GM23338 (cell line): ENCODE results near the gene SCRG1. TPM values are rescaled to one million over a fixed set of nuclear protein-coding genes. Genes with fewer than 3 reads are reported as not detected.

Source experiments
- ATAC-seq: fragments of 200-7000 bp; cut with Tn5 transposase; 3 replicates; pipeline ENCODE4 v1.9.1; 2020
- DNase-seq: peaks from one replicate; pipeline ENCODE4 v3.0.0-alpha.2; 2015; ENCODE audit warnings: low spot score
- H2AFZ ChIP-seq: fragments of 200-600 bp; sonication (generic); 2 replicates; pipeline ENCODE4 v1.8.0; 2016; ENCODE audit warnings: antibody characterized with exemption, mild to moderate bottlenecking, moderate library complexity
- H3F3A ChIP-seq: fragments of 200-600 bp; sonication (generic); replicated peaks from 2 replicates; pipeline ENCODE4 v1.8.0; 2017; ENCODE audit warnings: antibody characterized with exemption, mixed run types, low read depth
- H3K27ac ChIP-seq: fragments of 200-600 bp; sonication (generic); 2 replicates; pipeline ENCODE4 v1.6.1; 2016; ENCODE audit warnings: low read depth
- H3K27me3 ChIP-seq: fragments of 200-600 bp; sonication (generic); 2 replicates; pipeline ENCODE4 v1.8.0; 2016; ENCODE audit warnings: mild to moderate bottlenecking, mixed run types, moderate library complexity; ENCODE audit not compliant: insufficient read depth
- H3K36me3 ChIP-seq: fragments of 200-600 bp; sonication (generic); 2 replicates; pipeline ENCODE4 v1.8.0; 2016; ENCODE audit warnings: mild to moderate bottlenecking; ENCODE audit not compliant: insufficient read depth
- H3K4me1 ChIP-seq: fragments of 200-600 bp; sonication (generic); 2 replicates; pipeline ENCODE4 v1.8.0; 2016; ENCODE audit warnings: mild to moderate bottlenecking, moderate library complexity; ENCODE audit not compliant: insufficient read depth
- H3K4me2 ChIP-seq: fragments of 200-600 bp; sonication (generic); 2 replicates; pipeline ENCODE4 v1.7.1; 2017; ENCODE audit warnings: mixed run types
- H3K4me3 ChIP-seq: fragments of 200-600 bp; sonication (generic); 2 replicates; pipeline ENCODE4 v1.6.1; 2016; ENCODE audit warnings: mixed run types
- H3K79me2 ChIP-seq: fragments of 200-600 bp; sonication (generic); replicated peaks from 2 replicates; pipeline ENCODE4 v1.8.0; 2017; ENCODE audit warnings: mild to moderate bottlenecking; ENCODE audit not compliant: insufficient read depth
- H3K9me2 ChIP-seq: fragments of 200-600 bp; sonication (generic); 2 replicates; pipeline ENCODE4 v1.8.0; 2017; ENCODE audit not compliant: insufficient read depth
- H4K20me1 ChIP-seq: fragments of 200-600 bp; sonication (generic); replicated peaks from 2 replicates; pipeline ENCODE4 v1.8.0; 2017; ENCODE audit warnings: mild to moderate bottlenecking; ENCODE audit not compliant: insufficient read depth
- H3K27ac Mint-ChIP-seq: 2 replicates; pipeline ENCODE4 v1.8.0; 2020; ENCODE audit warnings: inconsistent platforms, mild to moderate bottlenecking, moderate library complexity, mixed read lengths
- H3K27me3 Mint-ChIP-seq: 3 replicates; pipeline ENCODE4 v1.8.0; 2022; ENCODE audit warnings: low read depth, mild to moderate bottlenecking, moderate library complexity, mixed read lengths, inconsistent platforms; ENCODE audit not compliant: insufficient read depth, poor library complexity
- H3K36me3 Mint-ChIP-seq: 3 replicates; pipeline ENCODE4 v1.8.0; 2021; ENCODE audit warnings: low read depth, mild to moderate bottlenecking, inconsistent platforms, moderate library complexity, mixed read lengths
- H3K4me1 Mint-ChIP-seq: 3 replicates; pipeline ENCODE4 v1.8.0; 2020; ENCODE audit warnings: mild to moderate bottlenecking, inconsistent platforms, mixed read lengths
- H3K4me3 Mint-ChIP-seq: 3 replicates; pipeline ENCODE4 v1.8.0; 2021; ENCODE audit warnings: moderate library complexity, mild to moderate bottlenecking, inconsistent platforms, mixed read lengths
- H3K9me3 Mint-ChIP-seq: 3 replicates; pipeline ENCODE4 v1.8.0; 2020; ENCODE audit warnings: moderate library complexity, mild to moderate bottlenecking, inconsistent platforms, mixed read lengths
- CREB1 ChIP-seq: fragments of 250-450 bp; sonication (Bioruptor Pico); IDR thresholded peaks from 2 replicates; pipeline ENCODE4 v1.5.0; 2020; ENCODE audit warnings: low read depth, mild to moderate bottlenecking, moderate library complexity
- CTCF ChIP-seq, 2 experiments: fragments of 200-600 bp in 1 of 2; sonication (generic) in 1 of 2; conservative IDR thresholded peaks; 2 replicates each; pipeline versions ENCODE4 v1.5.1 to v1.6.1; 2016 to 2017; ENCODE audit warnings: antibody characterized with exemption in 2 of 2, low read depth in 2 of 2, mild to moderate bottlenecking in 2 of 2, moderate library complexity in 1 of 2
- ETS1 ChIP-seq: IDR thresholded peaks from 2 replicates; pipeline ENCODE4 v1.6.1; 2016; ENCODE audit warnings: antibody characterized with exemption
- EZH2 ChIP-seq: fragments of 200-600 bp; sonication (generic); IDR thresholded peaks from one replicate; pipeline ENCODE4 v1.8.0; 2017; ENCODE audit warnings: antibody characterized with exemption, mild to moderate bottlenecking, low read depth; ENCODE audit not compliant: unreplicated experiment
- EZH2phosphoT487 ChIP-seq: fragments of 200-600 bp; sonication (generic); IDR thresholded peaks from one replicate; pipeline ENCODE4 v1.8.1; 2018; ENCODE audit warnings: antibody characterized with exemption; ENCODE audit not compliant: unreplicated experiment
- JUNB ChIP-seq: IDR thresholded peaks from one replicate; pipeline ENCODE4 v1.6.1; 2016; ENCODE audit warnings: antibody characterized with exemption; ENCODE audit not compliant: unreplicated experiment
- NANOG ChIP-seq: IDR thresholded peaks from 2 replicates; pipeline ENCODE4 v1.6.1; 2016; ENCODE audit warnings: antibody characterized with exemption, borderline replicate concordance
- POLR2AphosphoS5 ChIP-seq: IDR thresholded peaks from 2 replicates; pipeline ENCODE4 v1.6.1; 2016; ENCODE audit warnings: antibody characterized with exemption, low read depth
- REST ChIP-seq: IDR thresholded peaks from one replicate; pipeline ENCODE4 v1.6.1; 2018; ENCODE audit warnings: antibody characterized with exemption; ENCODE audit not compliant: unreplicated experiment
- STAT1 ChIP-seq: IDR thresholded peaks from one replicate; pipeline ENCODE4 v1.6.1; 2016; ENCODE audit warnings: antibody characterized with exemption; ENCODE audit not compliant: unreplicated experiment
- ZNF114 ChIP-seq: fragments of 250-450 bp; sonication (Bioruptor Pico); IDR thresholded peaks from 2 replicates; pipeline ENCODE4 v1.5.0; 2020; ENCODE audit warnings: mild to moderate bottlenecking, moderate library complexity
- ZNF331 ChIP-seq: fragments of 250-450 bp; sonication (Bioruptor Pico); IDR thresholded peaks from 2 replicates; pipeline ENCODE4 v1.5.0; 2020; ENCODE audit warnings: low read depth, mild to moderate bottlenecking, moderate library complexity
- ZNF462 ChIP-seq: fragments of 250-450 bp; sonication (Bioruptor Pico); IDR thresholded peaks from 2 replicates; pipeline ENCODE4 v1.5.0; 2020; ENCODE audit warnings: mild to moderate bottlenecking, moderate library complexity
- polyA plus RNA-seq: library from polyadenylated mRNA; unstranded; fragments of >200 nt; fragmentation: Nextera tagmentation; extraction: Ambion mirVana; gene quantifications from 2 replicates; pipeline ENCODE4 v1.2.1, GENCODE V29; 2016
- total RNA-seq: library from RNA; depleted of rRNA; stranded (reverse); fragments of >200 nt; shearing (Covaris generic); gene quantifications from 2 replicates; pipeline ENCODE4 v1.2.3, GENCODE V29; 2014

Gene SCRG1
- total and polyA plus RNA-seq, 2 experiments from 2014 or later: 0.45 TPM; not detected in 1

- no peaks in the 10 kb centered on the region for H3K36me3 ChIP-seq
Measured at GRCh38 chr4:173442223-173442932, 43.5 kb upstream of the SCRG1 start.

More at GRCh38 chr4:173442223-173442932, 43.5 kb upstream of the SCRG1 start:
- ATAC-seq (no peak), DNase-seq (no peak)
- Mint-ChIP-seq H3K27me3 (no peaks in the 10 kb centered on the region), H3K27ac (no peak overlapping the region), H3K9me3 (no peaks in the 10 kb centered on the region), H3K4me3 (no peak overlapping the region), H3K36me3 (no peaks in the 10 kb centered on the region), H3K4me1 (0 out of 3 replicates have a peak, but pooled peaks cover 2% of the 10 kb centered on the region)
- Histone ChIP-seq H3K4me3 (no peak overlapping the region), H3K4me2 (no peak overlapping the region), H3K27ac (no peak overlapping the region), H3K79me2 (no peaks in the 10 kb centered on the region), H3K4me1 (no peaks in the 10 kb centered on the region), H3K9me2 (no peaks in the 10 kb centered on the region), H3F3A (no peaks in the 10 kb centered on the region), H3K27me3 (no peaks in the 10 kb centered on the region), H4K20me1 (no peaks in the 10 kb centered on the region), H2AFZ (no peak overlapping the region)
- TF ChIP-seq CTCF (conservative IDR thresholded peaks at IDR 0.05; ENCODE audit: low read depth in 2 of 2) (no peak), EZH2 (no peak), CREB1 (CRISPR knock-in tag) (no peak), NANOG (no peak), REST (no peak), ETS1 (no peak), ZNF462 (CRISPR knock-in tag) (no peak), POLR2AphosphoS5 (no peak), STAT1 (no peak), ZNF114 (no peak), EZH2phosphoT487 (no peak), ZNF331 (CRISPR knock-in tag) (no peak), JUNB (no peak)
